Measurements from ENCODE around the gene PRKCE. TPM values are rescaled to one million over a fixed set of nuclear protein-coding genes. Genes with fewer than 3 reads are reported as not detected.
"Not testable (repeated sequence)": the region's sequence is repeated elsewhere in the genome, so short reads cannot be mapped to it uniquely, and the experiment has no call there.

The PRKCE gene
- total and polyA plus RNA-seq, 4 donors: 2.5 to 38.6 (median 5.8) TPM

DNA sequence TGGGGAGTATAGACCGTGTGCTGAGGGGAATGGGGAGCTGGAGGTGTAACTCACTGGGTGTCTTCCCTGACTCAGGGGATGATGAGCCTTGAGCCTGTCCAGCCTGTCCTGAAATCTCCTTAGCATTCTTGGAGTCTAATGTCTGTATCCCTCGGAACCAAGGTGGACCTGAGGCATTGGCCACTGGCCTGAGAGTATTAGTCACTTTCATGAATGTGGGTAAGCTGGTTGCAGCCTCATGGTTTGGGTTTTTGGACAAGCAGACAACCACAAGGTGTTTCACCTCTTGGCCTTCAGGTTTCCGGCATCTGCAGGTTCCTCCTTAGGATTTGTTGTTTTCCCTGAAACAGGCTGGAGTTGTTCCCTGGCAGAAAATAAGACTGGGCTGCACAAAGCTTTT, 63.2 kb downstream of the PRKCE start:
- 95% methylated on average over 3 of the region's 3 CpGs for WGBS
- Histone ChIP-seq H3K27me3 (ENCODE audit: control insufficient read depth in 4 of 4, insufficient read depth in 4 of 4, low read length in 3 of 4) (no peaks in the 10 kb centered on the region), H3K27ac (ENCODE audit: low read depth in 1 of 2, low read length in 2 of 2) (no peak overlapping the region), H3K36me3 (ENCODE audit: control insufficient read depth in 4 of 4, insufficient read depth in 3 of 4, low read depth in 1 of 4, low read length in 3 of 4) (no peaks in the 10 kb centered on the region), H3K9me3 (ENCODE audit: control insufficient read depth in 4 of 4, low read length in 3 of 4) (no peaks in the 10 kb centered on the region), H3K9ac (ENCODE audit: low read depth in 1 of 2, low read length in 2 of 2) (no peak overlapping the region), H3K4me3 (ENCODE audit: low read depth in 1 of 3, low read length in 3 of 3) (no peak overlapping the region), H3K4me1 (ENCODE audit: control insufficient read depth in 4 of 4, insufficient read depth in 4 of 4, low read length in 3 of 4) (no peaks in the 10 kb centered on the region)
- TF ChIP-seq FOXA1 (IDR thresholded peaks at IDR 0.05) (no peak), SP1 (IDR thresholded peaks at IDR 0.05) (no peak)
- DNase-seq (ENCODE audit: low spot score): no peak

DNA sequence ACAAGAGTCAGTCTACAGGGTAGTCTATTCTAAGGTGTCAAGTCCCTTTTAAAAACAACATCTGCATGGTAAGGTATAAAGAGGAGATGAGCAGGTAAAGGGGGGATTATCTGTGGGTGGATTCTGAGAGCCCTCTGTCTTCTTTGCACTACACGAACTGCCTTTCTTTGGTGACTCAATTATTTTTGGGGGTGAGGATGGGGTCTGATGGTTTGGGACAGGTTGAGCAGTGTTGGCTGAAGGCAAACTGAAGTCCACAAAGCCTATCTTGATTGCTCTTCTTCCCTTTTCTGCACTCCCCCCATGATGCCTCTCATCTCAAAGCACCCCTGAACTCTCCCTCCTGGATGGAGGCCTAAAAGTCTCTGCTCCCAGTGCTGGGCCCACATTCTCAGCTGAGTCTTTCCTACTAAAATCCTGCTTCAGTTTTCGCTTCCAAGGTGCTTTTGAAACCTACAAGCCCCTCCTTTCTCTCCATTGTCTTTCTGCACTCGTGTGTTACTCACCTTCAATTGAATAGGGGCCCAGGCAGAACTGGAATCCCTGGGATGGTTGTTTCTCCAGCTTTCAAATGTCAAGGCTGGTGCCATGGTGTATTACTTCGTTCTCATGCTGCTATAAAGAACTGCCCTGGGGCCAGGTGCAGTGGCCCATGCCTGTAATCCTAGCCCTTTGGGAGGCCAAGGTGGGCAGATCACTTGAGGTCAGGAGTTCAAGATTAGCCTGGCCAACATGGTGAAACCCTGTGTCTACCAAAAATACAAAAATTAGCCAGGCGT, 64.3 kb downstream of the PRKCE start:
- no peaks in the 10 kb centered on the region for H3K9me3 ChIP-seq (ENCODE audit: control insufficient read depth in 4 of 4, low read length in 3 of 4)
- no peak for DNase-seq (ENCODE audit: low spot score)
- no peak overlapping the region for H3K27ac ChIP-seq (ENCODE audit: low read depth in 1 of 2, low read length in 2 of 2)
- no peak overlapping the region for H3K9ac ChIP-seq (ENCODE audit: low read depth in 1 of 2, low read length in 2 of 2)
- no peak overlapping the region for H3K4me3 ChIP-seq (ENCODE audit: low read depth in 1 of 3, low read length in 3 of 3)
- TF ChIP-seq MAX (IDR thresholded peaks at IDR 0.05) (no peak), GABPA (IDR thresholded peaks at IDR 0.05 in 1 of 2, conservative IDR thresholded peaks at IDR 0.05 in 1 of 2) (no peak), RXRA (IDR thresholded peaks at IDR 0.05) (no peak), ZBTB33 (IDR thresholded peaks at IDR 0.05) (no peak), REST (IDR thresholded peaks at IDR 0.05) (no peak), SP1 (IDR thresholded peaks at IDR 0.05) (no peak), FOXA2 (IDR thresholded peaks at IDR 0.05) (no peak)
- TF ChIP-seq, protein P1, sequence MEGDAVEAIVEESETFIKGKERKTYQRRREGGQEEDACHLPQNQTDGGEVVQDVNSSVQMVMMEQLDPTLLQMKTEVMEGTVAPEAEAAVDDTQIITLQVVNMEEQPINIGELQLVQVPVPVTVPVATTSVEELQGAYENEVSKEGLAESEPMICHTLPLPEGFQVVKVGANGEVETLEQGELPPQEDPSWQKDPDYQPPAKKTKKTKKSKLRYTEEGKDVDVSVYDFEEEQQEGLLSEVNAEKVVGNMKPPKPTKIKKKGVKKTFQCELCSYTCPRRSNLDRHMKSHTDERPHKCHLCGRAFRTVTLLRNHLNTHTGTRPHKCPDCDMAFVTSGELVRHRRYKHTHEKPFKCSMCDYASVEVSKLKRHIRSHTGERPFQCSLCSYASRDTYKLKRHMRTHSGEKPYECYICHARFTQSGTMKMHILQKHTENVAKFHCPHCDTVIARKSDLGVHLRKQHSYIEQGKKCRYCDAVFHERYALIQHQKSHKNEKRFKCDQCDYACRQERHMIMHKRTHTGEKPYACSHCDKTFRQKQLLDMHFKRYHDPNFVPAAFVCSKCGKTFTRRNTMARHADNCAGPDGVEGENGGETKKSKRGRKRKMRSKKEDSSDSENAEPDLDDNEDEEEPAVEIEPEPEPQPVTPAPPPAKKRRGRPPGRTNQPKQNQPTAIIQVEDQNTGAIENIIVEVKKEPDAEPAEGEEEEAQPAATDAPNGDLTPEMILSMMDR (IDR thresholded peaks at IDR 0.05; ENCODE audit: low read depth, low read length, missing input control): no peak
- no peaks in the 10 kb centered on the region for H3K27me3 ChIP-seq (ENCODE audit: control insufficient read depth in 4 of 4, insufficient read depth in 4 of 4, low read length in 3 of 4)
- no peaks in the 10 kb centered on the region for H3K4me1 ChIP-seq (ENCODE audit: control insufficient read depth in 4 of 4, insufficient read depth in 4 of 4, low read length in 3 of 4)
- WGBS: 90% methylated on average over 5 of the region's 5 CpGs
- no peaks in the 10 kb centered on the region for H3K36me3 ChIP-seq (ENCODE audit: control insufficient read depth in 4 of 4, insufficient read depth in 3 of 4, low read depth in 1 of 4, low read length in 3 of 4)

DNA sequence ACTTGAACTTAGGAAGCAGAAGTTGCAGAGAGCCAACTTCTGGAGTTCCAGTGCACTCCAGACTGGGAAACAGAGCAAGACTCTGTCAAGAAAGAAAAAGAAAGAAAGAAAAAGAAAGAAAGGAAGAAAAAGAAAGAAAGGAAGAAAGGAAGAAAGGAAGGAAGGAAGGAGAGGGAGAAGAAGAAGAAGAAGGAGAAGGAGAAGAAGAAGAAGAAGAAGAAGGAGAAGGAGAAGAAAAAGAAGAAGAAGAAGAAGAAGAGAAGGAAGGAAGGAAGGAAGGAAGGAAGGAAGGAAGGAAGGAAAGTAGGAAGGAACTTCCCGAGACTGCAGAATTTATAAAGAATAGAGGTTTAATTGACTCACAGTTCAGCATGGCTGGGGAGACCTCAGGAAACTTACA, 65.0 kb downstream of the PRKCE start:
- H3K4me3 ChIP-seq (ENCODE audit: low read depth in 1 of 3, low read length in 3 of 3); H3K9ac ChIP-seq (ENCODE audit: low read depth in 1 of 2, low read length in 2 of 2); H3K27me3 ChIP-seq (ENCODE audit: control insufficient read depth in 4 of 4, insufficient read depth in 4 of 4, low read length in 3 of 4); H3K27ac ChIP-seq (ENCODE audit: low read depth in 1 of 2, low read length in 2 of 2); DNase-seq (ENCODE audit: low spot score); H3K9me3 ChIP-seq (ENCODE audit: control insufficient read depth in 4 of 4, low read length in 3 of 4); H3K36me3 ChIP-seq (ENCODE audit: control insufficient read depth in 4 of 4, insufficient read depth in 3 of 4, low read depth in 1 of 4, low read length in 3 of 4); H3K4me1 ChIP-seq (ENCODE audit: control insufficient read depth in 4 of 4, insufficient read depth in 4 of 4, low read length in 3 of 4): not testable (repeated sequence)
- WGBS: 83% methylated on average over 1 of the region's 1 CpG

Data from liver (tissue), 9 donors.